ENCODE results near the gene RECK.

- no peak for TF ChIP-seq POLR2A (IDR thresholded peaks at IDR 0.05)
- TF ChIP-seq CTCF (IDR thresholded peaks at IDR 0.05) = no peak
Measured at GRCh38 chr9:36164372-36164771, 127.7 kb downstream of the RECK start.

All from breast epithelium (tissue), 3 donors.